HG03159 (cell line): ENCODE data around the gene SOSTDC1.

Experiments
- ATAC-seq: cut with Tn5 transposase; IDR thresholded peaks from one replicate; pipeline ENCODE4 v1.9.1; 2021; ENCODE audit warnings: mild to moderate bottlenecking, moderate library complexity; ENCODE audit not compliant: unreplicated experiment

The SOSTDC1 gene

GRCh38 chr7:16420649-16421332, 44.7 kb downstream of the SOSTDC1 start:
- ATAC-seq = peak; percentile 89

- no peak for ATAC-seq
These were observed 45.2 kb downstream of the SOSTDC1 start for GRCh38 chr7:16420329-16420648.

GRCh38 chr7:16419859-16420258, 45.7 kb downstream of the SOSTDC1 start:
- no peak for ATAC-seq

- no peak for ATAC-seq
These were observed 46.4 kb downstream of the SOSTDC1 start for GRCh38 chr7:16419126-16419525.

GRCh38 chr7:16417906-16418305, 47.6 kb downstream of the SOSTDC1 start:
- ATAC-seq = no peak

GRCh38 chr7:16416289-16417282, 49.0 kb downstream of the SOSTDC1 start:
- ATAC-seq = no peak

GRCh38 chr7:16412274-16413254, 53.0 kb downstream of the SOSTDC1 start:
- no peak for ATAC-seq
